Endothelial cell of umbilical vein (primary cell): ENCODE data around the gene SLC1A1. TPM values are rescaled to one million over a fixed set of nuclear protein-coding genes. Genes with fewer than 3 reads are reported as not detected.
"Not testable (repeated sequence)": the region's sequence is repeated elsewhere in the genome, so short reads cannot be mapped to it uniquely, and the experiment has no call there.

ENCODE experiments used
- BruUV-seq: library from RNA; stranded (reverse); fragments of 400-500 nt; replicated peaks from 2 replicates; lab custom pipeline; 2021; lab: Mats Ljungman, UMichigan
- CTCF ChIA-PET: fragments of 300-600, 350-600 bp; sonication (Branson Sonifier 250); formaldehyde crosslinking; loops from one replicate; lab custom pipeline; 2021; ENCODE audit warnings: antibody characterized with exemption, inconsistent platforms; lab: Charles Lee
- POLR2A ChIA-PET: fragments of 300-600, 350-600 bp; sonication (Branson Sonifier 250); formaldehyde crosslinking; loops from one replicate; lab custom pipeline; 2021; ENCODE audit warnings: antibody characterized with exemption, inconsistent platforms; lab: Charles Lee
- DNase-seq: peaks from one replicate; pipeline ENCODE4 v3.0.0-alpha.2; 2011; ENCODE audit warnings: low read depth, low spot score
- FAIRE-seq: peaks from 2 replicates; lab custom pipeline; 2011; peaks lifted over from hg19 to GRCh38; lab: Jason Lieb, UNC
- H2AFZ ChIP-seq: 2 replicates; pipeline ENCODE4 v1.6.0; 2012; ENCODE audit warnings: low read depth, low read length, control low read depth, inconsistent platforms
- H3K27ac ChIP-seq: 2 replicates; pipeline ENCODE4 v1.5.1; 2011; ENCODE audit warnings: low read depth, mild to moderate bottlenecking, control low read depth, low read length, moderate library complexity; ENCODE audit not compliant: insufficient read depth
- H3K27me3 ChIP-seq, 2 experiments: 2 replicates each; pipeline versions ENCODE4 v1.6.0 to v1.6.1; 2011; ENCODE audit warnings: low read length in 2 of 2, mixed read lengths in 1 of 2; ENCODE audit not compliant: control insufficient read depth in 2 of 2, insufficient read depth in 2 of 2
- H3K36me3 ChIP-seq, 2 experiments: 2 replicates in 1 of 2; 3 replicates in 1 of 2; pipeline ENCODE4 v1.5.1; 2011; ENCODE audit warnings: low read length in 2 of 2, mild to moderate bottlenecking in 1 of 2, moderate library complexity in 1 of 2; ENCODE audit not compliant: control insufficient read depth in 2 of 2, insufficient read depth in 2 of 2; ENCODE audit errors: extremely low read depth in 1 of 2
- H3K4me1 ChIP-seq: 3 replicates; pipeline ENCODE4 v1.5.1; 2011; ENCODE audit warnings: mild to moderate bottlenecking, low read length; ENCODE audit not compliant: control insufficient read depth, insufficient read depth; ENCODE audit errors: extremely low read depth
- H3K4me2 ChIP-seq: 2 replicates; pipeline ENCODE4 v1.6.1; 2011; ENCODE audit warnings: low read length, control low read depth, mixed read lengths; ENCODE audit not compliant: insufficient read depth
- H3K4me3 ChIP-seq, 3 experiments: fragments of 200-600 bp in 1 of 3; sonication (generic), shearing (Covaris generic) in 1 of 3; replicated peaks in 1 of 3; 2 replicates each; pipeline ENCODE4 v1.5.1; 2011 to 2016; ENCODE audit warnings: control low read depth in 3 of 3, low read length in 3 of 3, mild to moderate bottlenecking in 2 of 3, inconsistent platforms in 1 of 3, low read depth in 1 of 3, moderate library complexity in 1 of 3; ENCODE audit not compliant: insufficient read depth in 1 of 3
- H3K79me2 ChIP-seq: 2 replicates; pipeline ENCODE4 v1.6.0; 2012; ENCODE audit warnings: low read length, inconsistent platforms; ENCODE audit not compliant: control insufficient read depth, insufficient read depth
- H3K9ac ChIP-seq: replicated peaks from 2 replicates; pipeline ENCODE3; 2011; ENCODE audit warnings: low read length, control low read depth; ENCODE audit not compliant: insufficient read depth; ENCODE audit errors: extremely low read depth
- H3K9me1 ChIP-seq: replicated peaks from 3 replicates; pipeline ENCODE4 v1.6.0; 2011; ENCODE audit warnings: mild to moderate bottlenecking, low read length; ENCODE audit not compliant: control insufficient read depth, insufficient read depth; ENCODE audit errors: extremely low read depth
- H3K9me3 ChIP-seq: replicated peaks from 2 replicates; pipeline ENCODE4 v1.5.1; 2012; ENCODE audit warnings: low read length, inconsistent platforms; ENCODE audit not compliant: control insufficient read depth, insufficient read depth
- H4K20me1 ChIP-seq: replicated peaks from 2 replicates; pipeline ENCODE3; 2011; ENCODE audit warnings: mild to moderate bottlenecking, low read length; ENCODE audit not compliant: control insufficient read depth, insufficient read depth; ENCODE audit errors: extremely low read depth
- POLR2A ChIP-seq: IDR thresholded peaks from 2 replicates; pipeline ENCODE4 v1.6.1; 2012; ENCODE audit warnings: low read depth, mild to moderate bottlenecking, control low read depth, low read length
- dilution Hi-C: fragments of 300-500 bp; cut with MboI; formaldehyde crosslinking; loops from one replicate; pipeline ENCODE4 v1.15.0; 2019; ENCODE audit warnings: low sequenced_read_pairs; ENCODE audit not compliant: extremely low pct_ligation_motif_present
- intact Hi-C: fragments of 100-400 bp; cut with micrococcal nuclease; formaldehyde crosslinking; loops from one replicate; pipeline ENCODE4 v1.10.0; 2022
- polyA plus RNA-seq, 4 experiments: library from polyadenylated mRNA; depleted of rRNA in 3 of 4; stranded (reverse) in 3 of 4; unstranded in 1 of 4; fragments of >200 nt; gene quantifications; 2 replicates each; pipeline versions ENCODE4 v1.2.1 to v1.2.3, GENCODE V29; 2011 to 2012; ENCODE audit warnings: missing spikeins in 1 of 4
- total RNA-seq: library from RNA; stranded (reverse); gene quantifications from 2 replicates; pipeline ENCODE4 v1.2.3, GENCODE V29; 2021
- TF ChIP-seq, protein P1 (sequence below), 2 donors: IDR thresholded peaks; 1 replicate in 1 of 2; 2 replicates in 1 of 2; pipeline ENCODE4 v1.5.1; 2011; ENCODE audit warnings: low read length in 2 of 2, mild to moderate bottlenecking in 2 of 2, moderate library complexity in 2 of 2, control low read depth in 1 of 2, inconsistent platforms in 1 of 2, low read depth in 1 of 2; ENCODE audit not compliant: insufficient read depth in 1 of 2; ENCODE audit errors: extremely low read depth in 1 of 2

Gene SLC1A1
- total and polyA plus RNA-seq, 2 donors (not counting 3 experiments of a cell fraction or from before 2014, with no cell fraction given): 5.8 to 8.3 TPM

DNA sequence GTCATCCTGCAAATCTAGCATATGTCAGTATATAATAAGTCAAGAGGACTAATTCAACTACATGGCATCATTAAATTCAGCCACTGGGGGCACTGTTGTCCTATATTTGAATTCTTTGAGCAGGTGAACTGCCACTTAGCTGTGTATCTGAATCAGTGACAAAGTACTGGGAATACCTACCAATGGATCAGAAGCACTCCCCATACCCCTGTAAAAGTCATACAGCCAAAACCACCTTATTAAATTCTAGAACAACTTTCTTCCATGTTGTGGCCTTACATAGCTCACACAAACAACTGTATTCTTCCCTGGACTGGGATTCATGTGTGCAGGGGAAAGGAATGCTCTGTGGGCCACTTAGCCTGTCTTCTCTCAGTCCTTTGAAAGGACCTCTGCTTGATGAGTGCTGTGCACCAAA lies 114.4 kb downstream of the SLC1A1 start:
- no peaks in the 10 kb centered on the region for H3K9me3 ChIP-seq
- FAIRE-seq: peak; percentile 82
- H3K4me2 ChIP-seq: no peak overlapping the region
- ChIA-PET CTCF (interaction anchor here (0.6 to 2.6 kb wide), 39 partner anchors 8 to 582 kb away, joined by 3 to 26 read pairs (median 4); no protein-coding TSS in a partner anchor), POLR2A (no interaction called here)
- peak; percentile 83 for DNase-seq
- no peak overlapping the region for H3K27ac ChIP-seq
- no peaks in the 10 kb centered on the region for H4K20me1 ChIP-seq
- H2AFZ ChIP-seq: no peak overlapping the region
- intact Hi-C loops (loop anchor here (1.0 kb wide), 1 partner anchor 36 kb away; no protein-coding TSS in a partner anchor), dilution Hi-C loops (no loop called here)
- TF ChIP-seq, protein P1, sequence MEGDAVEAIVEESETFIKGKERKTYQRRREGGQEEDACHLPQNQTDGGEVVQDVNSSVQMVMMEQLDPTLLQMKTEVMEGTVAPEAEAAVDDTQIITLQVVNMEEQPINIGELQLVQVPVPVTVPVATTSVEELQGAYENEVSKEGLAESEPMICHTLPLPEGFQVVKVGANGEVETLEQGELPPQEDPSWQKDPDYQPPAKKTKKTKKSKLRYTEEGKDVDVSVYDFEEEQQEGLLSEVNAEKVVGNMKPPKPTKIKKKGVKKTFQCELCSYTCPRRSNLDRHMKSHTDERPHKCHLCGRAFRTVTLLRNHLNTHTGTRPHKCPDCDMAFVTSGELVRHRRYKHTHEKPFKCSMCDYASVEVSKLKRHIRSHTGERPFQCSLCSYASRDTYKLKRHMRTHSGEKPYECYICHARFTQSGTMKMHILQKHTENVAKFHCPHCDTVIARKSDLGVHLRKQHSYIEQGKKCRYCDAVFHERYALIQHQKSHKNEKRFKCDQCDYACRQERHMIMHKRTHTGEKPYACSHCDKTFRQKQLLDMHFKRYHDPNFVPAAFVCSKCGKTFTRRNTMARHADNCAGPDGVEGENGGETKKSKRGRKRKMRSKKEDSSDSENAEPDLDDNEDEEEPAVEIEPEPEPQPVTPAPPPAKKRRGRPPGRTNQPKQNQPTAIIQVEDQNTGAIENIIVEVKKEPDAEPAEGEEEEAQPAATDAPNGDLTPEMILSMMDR (IDR thresholded peaks at IDR 0.05; ENCODE audit: extremely low read depth in 1 of 2, insufficient read depth in 1 of 2, low read depth in 1 of 2, low read length in 2 of 2): peak; percentile 57 to 61
- no peak for TF ChIP-seq POLR2A
- H3K9me1 ChIP-seq: no peaks in the 10 kb centered on the region
- H3K9ac ChIP-seq: no peak overlapping the region
- H3K4me1 ChIP-seq: no peaks in the 10 kb centered on the region
- no peaks in the 10 kb centered on the region for H3K36me3 ChIP-seq
- BruUV-seq: no TSS peak
- no peak overlapping the region for H3K4me3 ChIP-seq
- H3K79me2 ChIP-seq: no peaks in the 10 kb centered on the region
- H3K27me3 ChIP-seq: no peaks in the 10 kb centered on the region

GRCh38 chr9:4606033-4606432 lies 115.8 kb downstream of the SLC1A1 start:
- H3K9me1 ChIP-seq, DNase-seq, intact Hi-C loops, H3K36me3 ChIP-seq, BruUV-seq, POLR2A ChIA-PET, H3K27ac ChIP-seq, H3K79me2 ChIP-seq, H3K27me3 ChIP-seq, H3K9me3 ChIP-seq, H3K4me2 ChIP-seq, H4K20me1 ChIP-seq, H3K4me1 ChIP-seq, H3K9ac ChIP-seq, CTCF ChIA-PET, H2AFZ ChIP-seq, H3K4me3 ChIP-seq, FAIRE-seq, dilution Hi-C loops: not testable (repeated sequence)
